ENCODE results near the gene PARD3B. TPM values are rescaled to one million over a fixed set of nuclear protein-coding genes. Genes with fewer than 3 reads are reported as not detected.

PARD3B gene
- total and polyA plus RNA-seq, 2 donors (not counting 1 experiment from before 2014, with no cell fraction given): 7.4 to 20.6 TPM

GRCh38 chr2:204635478-204635877, 90.2 kb downstream of the PARD3B start:
- H4K20me1 ChIP-seq (ENCODE audit: control insufficient read depth, extremely low read depth, insufficient read depth, low read length): no peaks in the 10 kb centered on the region
- H2AFZ ChIP-seq (ENCODE audit: low read length): no peak overlapping the region
- H3K4me2 ChIP-seq (ENCODE audit: extremely low read depth, insufficient read depth, low read length): no peak overlapping the region
- no peak for DNase-seq (ENCODE audit: low read depth in 2 of 2)
- H3K27me3 ChIP-seq (ENCODE audit: control insufficient read depth, insufficient read depth, low read length): no peaks in the 10 kb centered on the region
- H3K9ac ChIP-seq (ENCODE audit: insufficient read depth, low read length): no peak overlapping the region
- no peak overlapping the region for H3K27ac ChIP-seq (ENCODE audit: insufficient read depth, low read length)
- H3K79me2 ChIP-seq (ENCODE audit: control insufficient read depth, insufficient read depth, low read length): no peaks in the 10 kb centered on the region
- no peaks in the 10 kb centered on the region for H3K9me3 ChIP-seq (ENCODE audit: control insufficient read depth, insufficient read depth, low read depth, low read length)
- no peak overlapping the region for H3K4me3 ChIP-seq (replicated peaks in 1 of 4; ENCODE audit: control extremely low read depth in 1 of 4, insufficient read depth in 1 of 4, low read depth in 3 of 4, low read length in 4 of 4)
- TF ChIP-seq EZH2 (IDR thresholded peaks at IDR 0.05; ENCODE audit: low read length, missing control alignments) (no peak), CTCF (conservative IDR thresholded peaks at IDR 0.05 in 1 of 2, IDR thresholded peaks at IDR 0.05 in 1 of 2; ENCODE audit: low read depth in 1 of 2, low read length in 2 of 2) (no peak)
- H3K36me3 ChIP-seq (ENCODE audit: control insufficient read depth, insufficient read depth, low read length): no peaks in the 10 kb centered on the region
- H3K4me1 ChIP-seq (ENCODE audit: control insufficient read depth, extremely low read depth, insufficient read depth, low read length): no peaks in the 10 kb centered on the region

GRCh38 chr2:204638471-204639194, 93.4 kb downstream of the PARD3B start:
- no peak for DNase-seq (ENCODE audit: low read depth in 2 of 2)
- H3K27ac ChIP-seq (ENCODE audit: insufficient read depth, low read length): no peak overlapping the region
- no peak overlapping the region for H3K4me2 ChIP-seq (ENCODE audit: extremely low read depth, insufficient read depth, low read length)
- H2AFZ ChIP-seq (ENCODE audit: low read length): no peak overlapping the region
- no peaks in the 10 kb centered on the region for H3K27me3 ChIP-seq (ENCODE audit: control insufficient read depth, insufficient read depth, low read length)
- H3K4me3 ChIP-seq (replicated peaks in 1 of 4; ENCODE audit: control extremely low read depth in 1 of 4, insufficient read depth in 1 of 4, low read depth in 3 of 4, low read length in 4 of 4): no peak overlapping the region
- H4K20me1 ChIP-seq (ENCODE audit: control insufficient read depth, extremely low read depth, insufficient read depth, low read length): no peaks in the 10 kb centered on the region
- H3K36me3 ChIP-seq (ENCODE audit: control insufficient read depth, insufficient read depth, low read length): no peaks in the 10 kb centered on the region
- no peak overlapping the region for H3K9ac ChIP-seq (ENCODE audit: insufficient read depth, low read length)
- H3K9me3 ChIP-seq (ENCODE audit: control insufficient read depth, insufficient read depth, low read depth, low read length): no peaks in the 10 kb centered on the region
- no peaks in the 10 kb centered on the region for H3K4me1 ChIP-seq (ENCODE audit: control insufficient read depth, extremely low read depth, insufficient read depth, low read length)
- no peaks in the 10 kb centered on the region for H3K79me2 ChIP-seq (ENCODE audit: control insufficient read depth, insufficient read depth, low read length)
- TF ChIP-seq CTCF (conservative IDR thresholded peaks at IDR 0.05 in 1 of 2, IDR thresholded peaks at IDR 0.05 in 1 of 2; ENCODE audit: low read depth in 1 of 2, low read length in 2 of 2) (no peak), EZH2 (IDR thresholded peaks at IDR 0.05; ENCODE audit: low read length, missing control alignments) (no peak)

GRCh38 chr2:204643326-204643725, 98.1 kb downstream of the PARD3B start:
- no peak overlapping the region for H3K4me2 ChIP-seq (ENCODE audit: extremely low read depth, insufficient read depth, low read length)
- TF ChIP-seq EZH2 (IDR thresholded peaks at IDR 0.05; ENCODE audit: low read length, missing control alignments): no peak
- TF ChIP-seq CTCF (conservative IDR thresholded peaks at IDR 0.05 in 1 of 2, IDR thresholded peaks at IDR 0.05 in 1 of 2; ENCODE audit: low read depth in 1 of 2, low read length in 2 of 2): no peak
- peak; percentile 32 to 58 for DNase-seq (ENCODE audit: low read depth in 2 of 2)
- no peaks in the 10 kb centered on the region for H3K4me1 ChIP-seq (ENCODE audit: control insufficient read depth, extremely low read depth, insufficient read depth, low read length)
- H2AFZ ChIP-seq (ENCODE audit: low read length): no peak overlapping the region
- H3K9ac ChIP-seq (ENCODE audit: insufficient read depth, low read length): no peak overlapping the region
- no peak overlapping the region for H3K27ac ChIP-seq (ENCODE audit: insufficient read depth, low read length)
- no peaks in the 10 kb centered on the region for H3K36me3 ChIP-seq (ENCODE audit: control insufficient read depth, insufficient read depth, low read length)
- no peaks in the 10 kb centered on the region for H3K79me2 ChIP-seq (ENCODE audit: control insufficient read depth, insufficient read depth, low read length)
- no peak overlapping the region for H3K4me3 ChIP-seq (replicated peaks in 1 of 4; ENCODE audit: control extremely low read depth in 1 of 4, insufficient read depth in 1 of 4, low read depth in 3 of 4, low read length in 4 of 4)
- H3K9me3 ChIP-seq (ENCODE audit: control insufficient read depth, insufficient read depth, low read depth, low read length): no peaks in the 10 kb centered on the region
- H3K27me3 ChIP-seq (ENCODE audit: control insufficient read depth, insufficient read depth, low read length): no peaks in the 10 kb centered on the region
- H4K20me1 ChIP-seq (ENCODE audit: control insufficient read depth, extremely low read depth, insufficient read depth, low read length): no peaks in the 10 kb centered on the region

Measured in fibroblast of lung (primary cell).